HepG2 (cell line): Measurements from ENCODE around the gene LSM14B. TPM values are rescaled to one million over a fixed set of nuclear protein-coding genes. Genes with fewer than 3 reads are reported as not detected.

Source experiments
- ASH2L ChIP-seq: fragments of 300-600, 200-600 bp; sonication (generic); IDR thresholded peaks from 2 replicates; pipeline ENCODE4 v1.7.0; 2017; ENCODE audit warnings: low read depth, mild to moderate bottlenecking, moderate library complexity, mixed read lengths, low read length; ENCODE audit not compliant: insufficient read length
- CREM ChIP-seq, 2 experiments: sonication (generic) in 1 of 2; formaldehyde crosslinking in 1 of 2; IDR thresholded peaks; 2 replicates each; pipeline versions ENCODE4 v1.4.0 to v1.6.1; 2016 to 2020; ENCODE audit warnings: antibody characterized with exemption in 1 of 2, mild to moderate bottlenecking in 1 of 2, missing genetic modification reagents in 1 of 2
- DR1 ChIP-seq: sonication (generic); formaldehyde crosslinking; IDR thresholded peaks from 2 replicates; pipeline ENCODE4 v1.8.0; 2021; ENCODE audit warnings: mild to moderate bottlenecking, missing genetic modification reagents, inconsistent platforms
- FUBP1 ChIP-seq: sonication (generic); formaldehyde crosslinking; IDR thresholded peaks from 2 replicates; pipeline ENCODE4 v1.5.1; 2020; ENCODE audit warnings: missing genetic modification reagents, mild to moderate bottlenecking, borderline replicate concordance
- LRRFIP1 ChIP-seq: sonication (generic); formaldehyde crosslinking; conservative IDR thresholded peaks from 2 replicates; pipeline ENCODE4 v1.4.0; 2020; ENCODE audit warnings: missing genetic modification reagents
- NFATC3 ChIP-seq: sonication (generic); formaldehyde crosslinking; IDR thresholded peaks from 2 replicates; pipeline ENCODE4 v1.5.1; 2020; ENCODE audit warnings: mild to moderate bottlenecking, missing genetic modification reagents
- PAXIP1 ChIP-seq: sonication (generic); formaldehyde crosslinking; conservative IDR thresholded peaks from 2 replicates; pipeline ENCODE4 v1.4.0; 2020; ENCODE audit warnings: mild to moderate bottlenecking, missing genetic modification reagents, moderate library complexity
- SIN3B ChIP-seq: fragments of 150-350 bp; IDR thresholded peaks from 2 replicates; pipeline ENCODE4 v1.6.1; 2014; ENCODE audit warnings: low read length
- SP5 ChIP-seq: IDR thresholded peaks from 2 replicates; pipeline ENCODE4 v1.6.1; 2016; ENCODE audit warnings: low read depth, borderline replicate concordance
- ZBTB8A ChIP-seq: sonication (generic); formaldehyde crosslinking; IDR thresholded peaks from 2 replicates; pipeline ENCODE4 v1.4.0; 2020; ENCODE audit warnings: mild to moderate bottlenecking, low read depth, missing genetic modification reagents, borderline replicate concordance
- ZNF281 ChIP-seq: sonication (generic); formaldehyde crosslinking; IDR thresholded peaks from 2 replicates; pipeline ENCODE4 v1.4.0; 2020; ENCODE audit warnings: missing genetic modification reagents, borderline replicate concordance
- ZNF296 ChIP-seq: sonication (generic); formaldehyde crosslinking; conservative IDR thresholded peaks from 2 replicates; pipeline ENCODE4 v1.5.0; 2020; ENCODE audit warnings: mild to moderate bottlenecking, missing genetic modification reagents
- ZNF33B ChIP-seq: sonication (generic); formaldehyde crosslinking; IDR thresholded peaks from 2 replicates; pipeline ENCODE4 v1.5.1; 2020; ENCODE audit warnings: mild to moderate bottlenecking, missing genetic modification reagents
- ZNF496 ChIP-seq: sonication (generic); formaldehyde crosslinking; IDR thresholded peaks from 2 replicates; pipeline ENCODE4 v1.8.1; 2023; ENCODE audit warnings: mild to moderate bottlenecking, moderate library complexity, missing genetic modification reagents; ENCODE audit not compliant: insufficient replicate concordance
- ZNF550 ChIP-seq: sonication (generic); formaldehyde crosslinking; IDR thresholded peaks from 2 replicates; pipeline ENCODE4 v1.4.0; 2020; ENCODE audit warnings: mild to moderate bottlenecking, missing genetic modification reagents, borderline replicate concordance
- ZNF788 ChIP-seq: sonication (generic); formaldehyde crosslinking; IDR thresholded peaks from 2 replicates; pipeline ENCODE4 v1.5.0; 2020; ENCODE audit warnings: mild to moderate bottlenecking, missing genetic modification reagents, borderline replicate concordance
- polyA plus RNA-seq, 8 experiments: library from polyadenylated mRNA; depleted of rRNA in 3 of 8; stranded (reverse) in 7 of 8; unstranded in 1 of 8; fragments of >200 nt; fragmentation: Illumina TruSeq in 4 of 8; extraction: Trizol in 4 of 8; gene quantifications; 2 replicates each; pipeline versions ENCODE4 v1.2.1 to v1.2.3, GENCODE V29; 2011 to 2016; ENCODE audit warnings: low read depth in 4 of 8, missing spikeins in 1 of 8, mixed read lengths in 1 of 8; ENCODE audit not compliant: insufficient read depth in 1 of 8
- total RNA-seq, 5 experiments: library from RNA; depleted of rRNA; stranded (reverse); fragments of >200 nt; fragmentation: Illumina TruSeq; extraction: Trizol; gene quantifications; 2 replicates each; pipeline ENCODE4 v1.2.3, GENCODE V29; 2016; ENCODE audit warnings: low read depth in 1 of 5

The LSM14B gene
- total and polyA plus RNA-seq, 2 of the 13 experiments (the other 11 are each of a cell fraction or from before 2014, with no cell fraction given): 43.3 to 79.2 TPM

- no peak for TF ChIP-seq ZNF496 (CRISPR knock-in tag)
- TF ChIP-seq SIN3B: no peak
- no peak for TF ChIP-seq FUBP1 (CRISPR knock-in tag)
- TF ChIP-seq NFATC3 (CRISPR knock-in tag): no peak
- TF ChIP-seq DR1 (CRISPR knock-in tag): no peak
- peak; percentile 76 for TF ChIP-seq ASH2L
- no peak for TF ChIP-seq SP5
- no peak for TF ChIP-seq LRRFIP1 (CRISPR knock-in tag)
- TF ChIP-seq ZNF281 (CRISPR knock-in tag): no peak; the same call in 1 of the 2 replicates
- no peak for TF ChIP-seq ZBTB8A (CRISPR knock-in tag)
- peak; percentile 73; the same call in 1 of the 2 replicates for TF ChIP-seq ZNF788 (CRISPR knock-in tag)
- 0 out of 2 replicates have a peak, but pooled peaks have one; percentile 17 for TF ChIP-seq PAXIP1
- 0 out of 2 replicates have a peak, but pooled peaks have one; percentile 29 for TF ChIP-seq ZNF296 (CRISPR knock-in tag)
- TF ChIP-seq ZNF550 (CRISPR knock-in tag): no peak
- no peak for TF ChIP-seq CREM (IDR thresholded peaks at IDR 0.05)
- no peak for TF ChIP-seq CREM (CRISPR knock-in tag; IDR thresholded peaks at IDR 0.05)
- TF ChIP-seq ZNF33B: no peak
Measured at GRCh38 chr20:62143957-62144825, 21.9 kb downstream of the LSM14B start (continued).
